LNCaP clone FGC (cell line): ENCODE data around the gene NINJ1.
"Not testable (repeated sequence)": the region's sequence is repeated elsewhere in the genome, so short reads cannot be mapped to it uniquely, and the experiment has no call there.

Experiments used
- DNase-seq: peaks from one replicate; pipeline ENCODE4 v3.0.0-alpha.2; 2011; ENCODE audit warnings: low read depth
- H3K4me3 ChIP-seq: 2 replicates; pipeline ENCODE4 v1.5.1; 2011; ENCODE audit warnings: mild to moderate bottlenecking, low read depth, low read length, control low read depth
- TF ChIP-seq, protein P1 (sequence below): IDR thresholded peaks from 2 replicates; pipeline ENCODE4 v1.5.1; 2012; ENCODE audit warnings: mild to moderate bottlenecking; ENCODE audit not compliant: control insufficient read depth, insufficient read depth; ENCODE audit errors: extremely low read depth

The NINJ1 gene

DNA sequence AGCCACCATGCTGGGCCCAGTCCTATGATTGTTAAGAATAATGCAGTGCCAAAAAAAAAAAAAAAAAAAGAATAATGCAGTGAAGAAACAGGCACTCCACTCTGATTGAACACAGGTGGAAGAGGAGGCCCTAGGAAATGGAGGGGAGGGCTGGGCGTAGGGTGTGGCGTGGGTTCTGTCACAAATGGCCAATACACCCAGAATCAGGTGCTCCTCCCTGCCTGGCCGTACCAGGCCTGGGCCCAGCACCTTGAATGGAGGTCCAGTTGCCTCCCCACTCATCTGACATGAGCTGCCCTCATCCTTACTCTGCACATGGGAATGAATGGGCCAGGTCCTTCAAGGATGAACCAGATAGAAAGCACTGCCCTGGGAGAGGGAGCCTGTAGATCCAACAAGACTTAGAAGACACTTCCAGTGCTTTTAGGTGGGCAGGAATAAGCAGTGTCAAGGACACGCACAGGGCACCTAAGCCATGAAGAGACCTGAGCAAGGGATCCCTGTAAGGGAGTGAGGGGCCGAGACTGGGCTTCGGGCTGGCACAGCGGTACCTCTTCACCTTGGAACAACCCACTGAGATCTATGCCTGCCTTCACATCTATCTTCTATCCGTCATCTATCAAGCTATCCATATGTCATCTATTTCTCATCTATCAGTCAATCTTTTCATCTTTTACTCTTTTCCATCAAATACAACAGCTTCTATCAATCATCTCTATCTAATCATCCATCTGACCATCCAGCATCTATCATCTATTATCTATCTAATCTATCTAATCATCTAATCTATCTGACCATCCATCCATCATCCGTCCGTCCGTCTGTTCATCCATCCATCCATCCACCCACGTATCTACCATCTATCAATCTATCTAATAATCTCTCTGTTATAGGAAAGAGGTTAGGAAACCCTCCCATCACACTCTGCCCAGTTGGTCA, 15.9 kb downstream of the NINJ1 start:
- TF ChIP-seq, protein P1, sequence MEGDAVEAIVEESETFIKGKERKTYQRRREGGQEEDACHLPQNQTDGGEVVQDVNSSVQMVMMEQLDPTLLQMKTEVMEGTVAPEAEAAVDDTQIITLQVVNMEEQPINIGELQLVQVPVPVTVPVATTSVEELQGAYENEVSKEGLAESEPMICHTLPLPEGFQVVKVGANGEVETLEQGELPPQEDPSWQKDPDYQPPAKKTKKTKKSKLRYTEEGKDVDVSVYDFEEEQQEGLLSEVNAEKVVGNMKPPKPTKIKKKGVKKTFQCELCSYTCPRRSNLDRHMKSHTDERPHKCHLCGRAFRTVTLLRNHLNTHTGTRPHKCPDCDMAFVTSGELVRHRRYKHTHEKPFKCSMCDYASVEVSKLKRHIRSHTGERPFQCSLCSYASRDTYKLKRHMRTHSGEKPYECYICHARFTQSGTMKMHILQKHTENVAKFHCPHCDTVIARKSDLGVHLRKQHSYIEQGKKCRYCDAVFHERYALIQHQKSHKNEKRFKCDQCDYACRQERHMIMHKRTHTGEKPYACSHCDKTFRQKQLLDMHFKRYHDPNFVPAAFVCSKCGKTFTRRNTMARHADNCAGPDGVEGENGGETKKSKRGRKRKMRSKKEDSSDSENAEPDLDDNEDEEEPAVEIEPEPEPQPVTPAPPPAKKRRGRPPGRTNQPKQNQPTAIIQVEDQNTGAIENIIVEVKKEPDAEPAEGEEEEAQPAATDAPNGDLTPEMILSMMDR = no peak
- DNase-seq = no peak
- no peak overlapping the region for H3K4me3 ChIP-seq

DNA sequence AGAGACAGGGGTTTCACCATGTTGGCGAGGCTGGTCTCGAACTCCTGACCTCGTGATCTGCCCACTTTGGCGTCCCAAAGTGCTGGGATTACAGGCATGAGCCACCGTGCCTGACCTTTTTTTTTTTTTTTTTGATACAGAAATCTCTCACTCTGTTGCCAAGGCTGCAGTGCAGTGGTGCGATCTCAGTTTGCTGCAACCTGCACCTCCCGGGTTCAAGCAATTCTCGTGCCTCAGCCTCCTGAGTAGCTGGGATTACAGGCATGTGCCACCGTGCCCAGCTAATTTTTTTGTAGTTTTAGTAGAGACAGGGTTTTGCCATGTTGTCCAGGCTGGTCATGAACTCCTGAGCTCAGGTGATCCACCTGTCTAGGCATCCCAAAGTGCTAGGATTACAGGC, 16.5 kb downstream of the NINJ1 start:
- H3K4me3 ChIP-seq, DNase-seq: not testable (repeated sequence)

DNA sequence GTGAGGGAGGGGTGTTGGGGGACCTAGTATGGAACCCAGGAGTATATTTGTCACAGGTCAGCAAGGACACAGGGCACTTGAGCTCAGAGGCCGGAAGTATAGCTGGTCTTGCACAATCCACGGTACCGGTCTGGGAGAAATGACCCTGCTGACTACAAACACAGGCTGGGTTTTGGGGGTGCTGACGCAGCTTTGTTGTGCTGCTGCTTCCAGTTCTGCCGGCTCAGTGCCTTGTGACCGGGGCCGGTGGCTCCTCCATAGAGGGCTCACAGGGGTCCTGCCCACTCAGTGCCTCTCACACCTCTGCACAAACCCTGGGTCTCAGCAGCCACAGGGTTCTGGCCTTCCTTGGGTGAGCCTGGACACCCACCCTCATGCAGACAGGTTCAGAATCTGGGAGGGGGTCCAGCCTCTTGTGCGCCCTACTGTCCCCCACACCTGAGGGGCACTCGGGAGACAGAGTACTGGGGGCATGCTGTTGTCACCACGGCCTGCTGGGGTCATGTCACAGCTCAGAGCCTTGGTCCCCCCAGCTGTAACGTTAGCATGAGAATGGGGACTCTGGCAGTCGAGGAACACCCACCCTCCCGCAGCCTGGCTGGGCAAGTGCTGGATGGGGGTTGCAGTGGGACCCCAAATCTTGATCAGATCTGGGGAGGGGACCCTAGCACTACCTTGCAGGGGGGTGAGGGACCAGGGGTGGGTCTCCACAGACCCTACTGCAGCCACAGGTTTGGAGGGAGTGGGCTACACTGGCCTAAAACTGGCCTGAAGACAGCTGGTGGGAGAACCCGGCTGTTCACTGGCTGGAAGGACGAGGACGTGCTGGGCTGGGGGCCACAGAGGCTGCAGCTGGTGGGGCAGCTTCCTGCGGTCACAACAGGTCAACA, 17.7 kb downstream of the NINJ1 start:
- TF ChIP-seq, protein P1 = no peak
- no peak overlapping the region for H3K4me3 ChIP-seq
- no peak for DNase-seq

DNA sequence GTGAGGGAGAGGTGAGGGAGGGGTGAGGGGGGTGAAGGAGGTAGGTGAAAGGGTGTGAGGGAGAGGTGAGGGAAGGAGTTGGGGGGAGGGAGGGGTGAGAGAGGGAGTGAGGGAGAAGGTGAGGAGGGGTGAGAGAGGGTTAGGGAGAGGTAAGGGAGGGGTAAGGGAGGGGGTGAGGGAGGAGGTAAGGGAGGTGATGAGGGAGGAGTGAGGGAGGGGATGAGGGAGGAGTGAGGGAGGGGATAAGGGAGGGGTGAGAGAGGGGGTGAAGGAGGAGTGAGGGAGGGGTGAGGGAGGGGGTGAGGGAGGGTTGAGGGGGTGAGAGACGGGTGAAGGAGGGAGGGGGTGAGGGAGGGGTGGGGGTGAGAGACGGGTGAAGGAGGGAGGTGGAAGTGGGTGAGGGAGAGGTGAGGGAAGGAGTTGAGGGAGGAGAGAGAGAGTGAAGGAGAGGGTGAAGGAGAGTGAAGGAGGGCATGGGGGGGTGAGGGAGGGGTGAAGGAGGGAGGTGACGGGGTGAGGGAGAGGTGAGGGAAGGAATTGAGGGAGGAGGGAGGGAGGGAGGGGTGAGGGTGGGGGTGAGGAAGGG, 18.5 kb downstream of the NINJ1 start:
- no peak overlapping the region for H3K4me3 ChIP-seq
- DNase-seq = no peak
- TF ChIP-seq, protein P1 = no peak

DNA sequence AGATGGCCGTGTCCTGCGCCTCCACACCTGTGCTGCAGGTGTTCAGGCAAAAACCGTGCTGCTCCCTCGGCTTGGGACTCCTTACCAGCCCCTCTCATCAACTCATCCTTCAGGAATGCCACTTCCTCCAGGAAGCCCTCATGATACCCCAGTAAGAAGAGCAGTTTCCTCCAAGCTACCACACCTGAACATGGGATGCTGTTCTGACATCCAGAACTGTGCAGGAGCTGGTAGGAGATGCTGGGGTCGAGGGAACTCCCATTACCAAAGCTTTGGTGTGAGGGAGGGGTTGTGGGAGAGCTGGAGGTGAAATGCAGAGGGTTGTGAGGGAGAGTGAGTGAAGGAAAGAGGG, 19.1 kb downstream of the NINJ1 start:
- TF ChIP-seq, protein P1 = no peak
- no peak overlapping the region for H3K4me3 ChIP-seq
- DNase-seq = no peak

DNA sequence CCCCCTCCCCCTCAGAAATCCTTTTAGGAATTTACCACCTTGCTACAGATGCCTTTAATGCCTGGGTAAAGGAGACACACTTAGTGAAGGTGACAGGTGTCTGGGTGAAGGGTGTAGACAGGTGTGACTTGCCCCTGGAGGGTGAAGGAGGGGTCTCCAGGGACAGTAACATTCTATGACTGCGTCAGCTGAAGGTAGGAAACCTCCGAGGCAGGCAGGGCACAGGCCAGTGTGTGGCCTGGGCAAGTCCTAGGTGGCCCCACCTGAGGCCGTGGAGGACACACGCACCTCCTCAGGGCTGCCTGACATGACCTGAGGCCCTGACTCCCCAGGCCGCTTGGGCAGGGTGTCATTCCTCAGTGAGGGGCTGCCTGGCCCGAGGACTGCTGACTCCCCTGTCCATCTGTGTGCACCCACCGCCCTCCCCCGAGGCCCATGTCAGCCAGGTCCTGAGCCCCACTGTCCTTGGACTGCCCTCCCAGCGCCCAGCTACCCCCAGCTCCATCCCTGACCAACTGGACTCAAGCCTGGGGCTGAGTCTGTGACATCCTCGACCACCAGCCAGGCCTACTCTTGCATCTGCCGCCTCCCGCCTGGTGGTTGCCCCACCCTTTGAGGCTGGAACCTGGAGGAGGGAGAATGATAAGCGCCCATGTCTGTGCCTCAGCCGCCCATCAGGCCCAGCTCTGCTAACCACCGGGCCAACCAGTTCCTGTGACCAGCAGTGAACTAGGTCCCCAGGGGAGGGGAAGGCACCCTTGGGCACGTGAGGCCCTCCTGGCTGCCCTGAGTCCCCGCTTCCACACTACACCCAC, 19.7 kb downstream of the NINJ1 start:
- no peak for DNase-seq
- TF ChIP-seq, protein P1 = no peak
- H3K4me3 ChIP-seq = no peak overlapping the region
